Prostate gland (tissue), 2 donors: ENCODE data around the gene SOX5. TPM values are rescaled to one million over a fixed set of nuclear protein-coding genes. Genes with fewer than 3 reads are reported as not detected.
"Not testable (repeated sequence)": the region's sequence is repeated elsewhere in the genome, so short reads cannot be mapped to it uniquely, and the experiment has no call there.

Source experiments
- DNase-seq: peaks from one replicate; pipeline ENCODE4 v3.0.0-alpha.2; 2019; ENCODE audit warnings: low spot score
- H3K27ac ChIP-seq, 2 donors: fragments of 200-600 bp; sonication (generic); 2 replicates each; pipeline ENCODE4 v1.5.1; 2017 to 2019
- H3K27me3 ChIP-seq: fragments of 200-600 bp; sonication (generic); replicated peaks from 2 replicates; pipeline ENCODE4 v1.5.1; 2019; ENCODE audit not compliant: insufficient read depth
- H3K36me3 ChIP-seq, 2 donors: fragments of 200-600 bp; sonication (generic); 1 replicate in 1 of 2; 2 replicates in 1 of 2; pipeline versions ENCODE4 v1.5.1 to v1.8.1; 2017 to 2019
- H3K4me1 ChIP-seq: fragments of 200-600 bp; sonication (generic); replicated peaks from 2 replicates; pipeline ENCODE4 v1.5.1; 2019
- H3K4me3 ChIP-seq, 2 donors: fragments of 200-600 bp; sonication (generic); 2 replicates each; pipeline ENCODE4 v1.5.1; 2017 to 2019
- H3K9me3 ChIP-seq: fragments of 200-600 bp; sonication (generic); 2 replicates; pipeline ENCODE4 v1.5.1; 2017
- POLR2A ChIP-seq: fragments of 450-650 bp; IDR thresholded peaks from one replicate; pipeline ENCODE4 v1.6.1; 2016; ENCODE audit warnings: antibody characterized with exemption, mild to moderate bottlenecking
- POLR2AphosphoS5 ChIP-seq: sonication (generic); formaldehyde crosslinking; IDR thresholded peaks from one replicate; pipeline ENCODE4 v1.6.1; 2017; ENCODE audit warnings: antibody characterized with exemption
- WGBS: methylation state at CpG from one replicate; pipeline ENCODE4 v1.1.5; 2018; 5-methylcytosine and 5-hydroxymethylcytosine counted together
- intact Hi-C: fragments of 100-400 bp; cut with DNase I; formaldehyde crosslinking; loops from one replicate; pipeline ENCODE4 v1.14.2; 2022
- total RNA-seq, 2 donors: library from RNA; depleted of rRNA; stranded (reverse); fragments of >200 nt; gene quantifications; one replicate each; pipeline ENCODE4 v1.1.0, GENCODE V29; 2016
- TF ChIP-seq, protein P1 (sequence below), 4 experiments: fragments of 200-600 bp in 2 of 4; fragments of 450-650 bp in 2 of 4; sonication (generic) in 2 of 4; IDR thresholded peaks; 1 replicate in 3 of 4; 2 replicates in 1 of 4; pipeline ENCODE4 v1.5.1; 2016 to 2019; ENCODE audit warnings: antibody characterized with exemption in 4 of 4, mild to moderate bottlenecking in 2 of 4, moderate library complexity in 2 of 4

SOX5 gene
- total RNA-seq, 2 donors from 2014 or later: 3.7 to 7.8 TPM

DNA sequence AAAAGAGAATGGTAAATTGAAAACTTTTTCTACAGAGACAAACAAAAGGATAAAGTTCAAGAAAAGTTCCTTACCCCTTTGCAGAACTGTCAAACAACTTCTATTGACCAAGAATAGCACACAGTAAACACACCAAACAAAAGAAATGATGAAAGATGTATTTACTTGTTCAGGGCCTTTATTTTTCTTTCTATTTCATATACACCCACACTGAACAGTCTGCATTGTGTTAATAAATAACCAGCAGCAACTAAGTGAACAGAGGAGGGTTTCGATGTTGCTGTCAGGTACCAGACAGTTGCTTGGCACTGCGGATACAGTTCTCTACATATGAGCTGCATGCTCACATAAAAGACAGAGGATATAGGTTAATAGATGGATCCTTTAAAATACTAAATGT, 122.1 kb downstream of the SOX5 start:
- no peaks in the 10 kb centered on the region for H3K36me3 ChIP-seq
- no peaks in the 10 kb centered on the region for H3K4me1 ChIP-seq
- H3K27ac ChIP-seq: no peak overlapping the region
- intact Hi-C loops: no loop called here
- H3K9me3 ChIP-seq: no peaks in the 10 kb centered on the region
- H3K27me3 ChIP-seq: no peaks in the 10 kb centered on the region
- 53% methylated on average over 2 of the region's 2 CpGs for WGBS
- no peak for DNase-seq
- H3K4me3 ChIP-seq: no peak overlapping the region
- TF ChIP-seq POLR2A: no peak
- no peak for TF ChIP-seq POLR2AphosphoS5
- TF ChIP-seq, protein P1, sequence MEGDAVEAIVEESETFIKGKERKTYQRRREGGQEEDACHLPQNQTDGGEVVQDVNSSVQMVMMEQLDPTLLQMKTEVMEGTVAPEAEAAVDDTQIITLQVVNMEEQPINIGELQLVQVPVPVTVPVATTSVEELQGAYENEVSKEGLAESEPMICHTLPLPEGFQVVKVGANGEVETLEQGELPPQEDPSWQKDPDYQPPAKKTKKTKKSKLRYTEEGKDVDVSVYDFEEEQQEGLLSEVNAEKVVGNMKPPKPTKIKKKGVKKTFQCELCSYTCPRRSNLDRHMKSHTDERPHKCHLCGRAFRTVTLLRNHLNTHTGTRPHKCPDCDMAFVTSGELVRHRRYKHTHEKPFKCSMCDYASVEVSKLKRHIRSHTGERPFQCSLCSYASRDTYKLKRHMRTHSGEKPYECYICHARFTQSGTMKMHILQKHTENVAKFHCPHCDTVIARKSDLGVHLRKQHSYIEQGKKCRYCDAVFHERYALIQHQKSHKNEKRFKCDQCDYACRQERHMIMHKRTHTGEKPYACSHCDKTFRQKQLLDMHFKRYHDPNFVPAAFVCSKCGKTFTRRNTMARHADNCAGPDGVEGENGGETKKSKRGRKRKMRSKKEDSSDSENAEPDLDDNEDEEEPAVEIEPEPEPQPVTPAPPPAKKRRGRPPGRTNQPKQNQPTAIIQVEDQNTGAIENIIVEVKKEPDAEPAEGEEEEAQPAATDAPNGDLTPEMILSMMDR (IDR thresholded peaks at IDR 0.05): no peak

GRCh38 chr12:23825124-23825523, 124.3 kb downstream of the SOX5 start:
- H3K27me3 ChIP-seq, H3K4me1 ChIP-seq, H3K9me3 ChIP-seq, H3K27ac ChIP-seq, H3K36me3 ChIP-seq, H3K4me3 ChIP-seq, intact Hi-C loops, DNase-seq: not testable (repeated sequence)
- 94% methylated on average over 11 of the region's 11 CpGs for WGBS

- H3K4me3 ChIP-seq: no peak overlapping the region
- TF ChIP-seq POLR2A (no peak), POLR2AphosphoS5 (no peak)
- TF ChIP-seq, protein P1 (IDR thresholded peaks at IDR 0.05): no peak
- intact Hi-C loops: no loop called here
- no peak overlapping the region for H3K27ac ChIP-seq
- no peaks in the 10 kb centered on the region for H3K36me3 ChIP-seq
- no peaks in the 10 kb centered on the region for H3K27me3 ChIP-seq
- WGBS: 79% methylated on average over 8 of the region's 8 CpGs
- DNase-seq: no peak
- no peaks in the 10 kb centered on the region for H3K4me1 ChIP-seq
- H3K9me3 ChIP-seq: no peaks in the 10 kb centered on the region
Observed at GRCh38 chr12:23824358-23824757, 125.1 kb downstream of the SOX5 start.

- H3K4me3 ChIP-seq, intact Hi-C loops, H3K9me3 ChIP-seq, H3K36me3 ChIP-seq, H3K27me3 ChIP-seq, DNase-seq, H3K27ac ChIP-seq, H3K4me1 ChIP-seq: not testable (repeated sequence)
Observed at GRCh38 chr12:23822883-23823282, 126.6 kb downstream of the SOX5 start.

GRCh38 chr12:23817345-23817744, 132.1 kb downstream of the SOX5 start:
- intact Hi-C loops: no loop called here
- Histone ChIP-seq H3K4me1 (no peaks in the 10 kb centered on the region), H3K36me3 (no peaks in the 10 kb centered on the region), H3K9me3 (no peaks in the 10 kb centered on the region), H3K27ac (no peak overlapping the region), H3K27me3 (no peaks in the 10 kb centered on the region), H3K4me3 (no peak overlapping the region)
- 96% methylated on average over 2 of the region's 2 CpGs for WGBS
- TF ChIP-seq POLR2A (no peak), POLR2AphosphoS5 (no peak)
- TF ChIP-seq, protein P1 (IDR thresholded peaks at IDR 0.05): no peak
- DNase-seq: no peak

DNA sequence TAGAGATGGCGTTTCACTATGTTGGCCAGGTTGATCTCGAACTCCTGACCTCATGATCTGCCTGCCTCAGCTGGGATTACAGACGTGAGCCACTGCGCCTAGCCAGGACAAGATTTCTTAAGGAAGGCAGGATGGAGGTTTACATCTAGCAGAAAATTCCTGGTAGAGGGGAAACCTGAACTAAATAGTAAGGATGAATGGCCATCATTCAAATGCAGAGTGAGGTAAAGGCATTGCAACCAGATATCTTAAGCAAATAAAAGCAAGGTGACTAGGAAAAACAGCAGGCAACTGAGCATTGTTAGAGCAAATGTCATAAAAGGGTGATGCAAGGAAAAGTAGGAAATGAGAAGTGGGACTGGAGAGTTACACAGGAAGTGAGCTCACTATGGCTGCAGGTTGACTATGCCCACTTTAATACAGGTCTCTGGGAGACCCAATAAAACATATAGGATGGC, 133.0 kb downstream of the SOX5 start:
- WGBS: 98% methylated on average over 4 of the region's 4 CpGs
- Histone ChIP-seq H3K4me3 (no peak overlapping the region), H3K4me1 (no peaks in the 10 kb centered on the region), H3K27me3 (no peaks in the 10 kb centered on the region), H3K27ac (no peak overlapping the region), H3K36me3 (no peaks in the 10 kb centered on the region), H3K9me3 (no peaks in the 10 kb centered on the region)
- intact Hi-C loops: no loop called here
- TF ChIP-seq, protein P1 (IDR thresholded peaks at IDR 0.05): no peak
- no peak for TF ChIP-seq POLR2A
- TF ChIP-seq POLR2AphosphoS5: no peak
- no peak for DNase-seq
